Ovary (tissue), 9 donors: ENCODE data around the gene LRRC56. TPM values are rescaled to one million over a fixed set of nuclear protein-coding genes. Genes with fewer than 3 reads are reported as not detected.

ENCODE experiments used
- DNase-seq, 5 donors: peaks; one replicate each; pipeline ENCODE4 v3.0.0-alpha.2; 2019 to 2020
- H3K27ac ChIP-seq, 2 donors: fragments of 200-600 bp; one replicate each; pipeline versions ENCODE4 v1.5.1 to v1.8.0; 2019 to 2022
- H3K27me3 ChIP-seq: fragments of 200-600 bp; one replicate; pipeline ENCODE4 v1.8.0; 2022
- H3K36me3 ChIP-seq: fragments of 200-600 bp; sonication (generic); one replicate; pipeline ENCODE4 v1.5.1; 2019
- H3K4me1 ChIP-seq: one replicate; pipeline ENCODE4 v1.8.1; 2013; ENCODE audit warnings: mild to moderate bottlenecking, moderate library complexity; ENCODE audit not compliant: insufficient read depth
- H3K4me3 ChIP-seq: fragments of 200-600 bp; sonication (generic); one replicate; pipeline ENCODE4 v1.5.1; 2017
- H3K9me3 ChIP-seq, 2 donors: fragments of 200-600 bp in 1 of 2; sonication (generic) in 1 of 2; one replicate each; pipeline versions ENCODE4 v1.5.1 to v1.8.1; 2013 to 2019; ENCODE audit warnings: mild to moderate bottlenecking in 1 of 2, moderate library complexity in 1 of 2
- CTCF ChIP-seq, 3 donors: fragments of 450-650 bp in 2 of 3; fragments of 200-600 bp in 1 of 3; IDR thresholded peaks; one replicate each; pipeline versions ENCODE4 v1.5.1 to v1.8.0; 2016 to 2022; ENCODE audit warnings: antibody characterized with exemption in 3 of 3, mild to moderate bottlenecking in 1 of 3
- EP300 ChIP-seq: sonication (generic); formaldehyde crosslinking; IDR thresholded peaks from one replicate; pipeline ENCODE4 v1.6.1; 2017; ENCODE audit warnings: antibody characterized with exemption
- POLR2A ChIP-seq: fragments of 450-650 bp; IDR thresholded peaks from one replicate; pipeline ENCODE4 v1.6.1; 2017; ENCODE audit warnings: antibody characterized with exemption, mild to moderate bottlenecking, moderate library complexity
- WGBS, 3 donors: extraction: QIAGEN DNeasy Blood & Tissue Kit in 1 of 3; methylation state at CpG; one replicate each; pipeline versions ENCODE4 v1.1.5 to v1.1.7; 2013 to 2017; 5-methylcytosine and 5-hydroxymethylcytosine counted together
- intact Hi-C, 4 donors: fragments of 100-400 bp; cut with DNase I; formaldehyde crosslinking; loops; one replicate each; pipeline versions ENCODE4 v1.11.0 to v1.15.1; 2022 to 2023
- polyA plus RNA-seq, 2 donors: library from polyadenylated mRNA; stranded (reverse); fragments of 200-250 nt in 1 of 2; fragments of 350-450 nt in 1 of 2; fragmentation: Illumina TruSeq in 1 of 2; extraction: RNeasy Lipid Tissue Mini Kit (QIAGEN cat#74804) in 1 of 2; gene quantifications; one replicate each; pipeline ENCODE4 v1.2.3, GENCODE V29; 2013 to 2014
- total RNA-seq, 7 donors: library from RNA; depleted of rRNA in 2 of 7; stranded (reverse); fragments of >200 nt in 2 of 7; fragmentation: NEBNext Ultra II Directional in 3 of 7; extraction: Animal tissue kit (Norgen Biotek cat#: 25700) in 3 of 7; gene quantifications; one replicate each; pipeline versions ENCODE4 v1.1.0 to v1.2.4, GENCODE V29; 2016 to 2023
- donor health status: DM: no; HTN: no; CAD: no; lungs with moderate emphysema.
- donor health status: DM: no; HTN: no; CAD: no.
- donor health status: Bipolar disorder and iron deficiency.
- donor health status: DM: yes; HTN: yes; CAD: no.
- donor health status: DM: no; HTN: no; CAD: no.
- donor health status: DM: yes; HTN: yes; CAD: no.

The LRRC56 gene
- total and polyA plus RNA-seq, 9 donors, result 0.60 to 6.2 (median 2.0) TPM; not detected in 1

DNA sequence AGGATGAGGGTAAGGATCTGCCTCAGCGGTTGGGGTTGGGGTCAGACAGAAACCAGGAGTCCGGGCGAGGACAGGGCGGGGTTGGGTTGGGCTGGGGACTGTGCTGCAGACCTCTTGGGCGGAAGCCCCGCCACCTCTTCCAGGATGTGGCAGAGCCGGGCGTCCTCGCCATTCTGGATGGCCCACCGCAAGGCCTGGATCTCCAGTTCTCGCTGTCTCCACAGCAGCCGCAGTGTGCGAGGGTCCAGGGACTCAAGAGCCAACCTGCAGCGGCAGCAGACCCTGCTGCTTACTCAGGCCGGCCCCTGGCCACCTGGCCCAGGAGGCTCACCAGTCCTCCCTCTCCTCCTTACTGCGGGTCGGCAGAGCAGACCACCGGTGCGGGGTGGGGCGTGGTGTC lies 21.2 kb downstream of the LRRC56 start:
- TF ChIP-seq CTCF (IDR thresholded peaks at IDR 0.05) (no peak), POLR2A (no peak), EP300 (no peak)
- intact Hi-C loops, result loop anchor here in 1 of 4 donors (5.0 kb wide), 1 partner anchor 164 kb away; no protein-coding TSS in a partner anchor
- Histone ChIP-seq H3K36me3 (no peaks in the 10 kb centered on the region), H3K27me3 (peaks cover 3% of the 10 kb centered on the region), H3K9me3 (no peaks in the 10 kb centered on the region), H3K4me1 (peaks cover 9% of the 10 kb centered on the region), H3K27ac (no peak overlapping the region), H3K4me3 (no peak overlapping the region)
- WGBS, 3 donors, result 82 to 87% (median 84%) methylated on average over 16 to 20 of the region's 20 CpGs
- no peak for DNase-seq

DNA sequence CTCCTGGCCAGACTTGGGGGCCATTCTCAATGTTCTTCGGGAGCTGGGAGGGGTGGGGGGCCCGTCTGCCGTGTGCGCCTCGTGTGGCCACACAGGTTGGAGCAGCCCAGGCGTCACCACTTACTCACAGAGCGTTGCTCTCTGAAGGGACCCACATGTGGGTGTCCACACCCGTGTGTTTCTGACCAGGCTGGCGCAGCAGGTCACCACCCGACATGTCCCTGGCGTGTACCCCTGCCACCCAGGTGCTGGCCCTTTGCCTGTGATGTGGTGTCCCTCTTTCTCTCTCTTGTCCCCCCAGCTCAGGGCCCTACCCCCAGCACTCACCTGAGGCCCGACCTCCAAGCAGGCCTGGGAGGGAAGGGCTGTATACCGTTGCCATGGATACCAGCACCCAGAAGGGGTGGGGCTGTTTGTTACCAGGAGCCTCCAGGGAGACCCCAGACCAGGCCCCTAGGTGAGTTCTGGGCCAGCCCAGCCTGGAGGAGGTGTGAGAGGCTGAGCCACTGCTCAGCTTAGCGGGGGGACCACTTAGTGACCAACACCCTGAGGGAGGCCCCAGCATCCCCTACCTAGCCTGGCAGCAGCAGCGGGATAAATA lies 21.8 kb downstream of the LRRC56 start:
- peaks cover 9% of the 10 kb centered on the region for H3K4me1 ChIP-seq
- TF ChIP-seq EP300 (no peak), POLR2A (no peak), CTCF (IDR thresholded peaks at IDR 0.05) (no peak)
- H3K36me3 ChIP-seq, result no peaks in the 10 kb centered on the region
- no peaks in the 10 kb centered on the region for H3K27me3 ChIP-seq
- intact Hi-C loops, result loop anchor here in 1 of 4 donors (5.0 kb wide), 1 partner anchor 163 kb away; no protein-coding TSS in a partner anchor
- H3K27ac ChIP-seq, result no peak overlapping the region
- H3K4me3 ChIP-seq, result no peak overlapping the region
- H3K9me3 ChIP-seq, result no peaks in the 10 kb centered on the region
- no peak for DNase-seq
- 79 to 83% (median 80%) methylated on average over 15 of the region's 15 CpGs for WGBS, 3 donors

GRCh38 chr11:559712-560304 lies 22.5 kb downstream of the LRRC56 start:
- TF ChIP-seq EP300 (no peak), CTCF (IDR thresholded peaks at IDR 0.05) (no peak), POLR2A (no peak)
- Histone ChIP-seq H3K4me3 (peak overlapping the region; percentile 56), H3K36me3 (no peaks in the 10 kb centered on the region), H3K4me1 (peaks cover 9% of the 10 kb centered on the region), H3K27me3 (no peaks in the 10 kb centered on the region), H3K27ac (no peak overlapping the region), H3K9me3 (no peaks in the 10 kb centered on the region)
- WGBS, 3 donors, result 79 to 82% (median 80%) methylated on average over 18 of the region's 18 CpGs
- intact Hi-C loops, result loop anchor here in 1 of 4 donors (5.0 kb wide), 2 partner anchors 162 to 1267 kb away; no protein-coding TSS in a partner anchor
- no peak for DNase-seq

GRCh38 chr11:560305-561147 lies 23.2 kb downstream of the LRRC56 start, which contains the start of the genes LMNTD2 and RASSF7:
Gene LMNTD2, minus strand, starts transcription at chr11:560738. Its CDS starts 22 bp downstream, at chr11:560716.
Gene RASSF7, plus strand, starts transcription at chr11:560970. Its CDS starts 799 bp downstream, at chr11:561769.
- peak within 1 kb of the TSS; percentile 56 for H3K4me3 ChIP-seq
- H3K36me3 ChIP-seq, result no peaks in the 10 kb centered on the region
- DNase-seq, result peak; percentile 89 to 93 (median 92)
- H3K27me3 ChIP-seq, result no peaks in the 10 kb centered on the region
- no peak within 1 kb of the TSS for H3K27ac ChIP-seq
- H3K4me1 ChIP-seq, result peaks cover 7% of the 10 kb centered on the region
- TF ChIP-seq CTCF (IDR thresholded peaks at IDR 0.05) (no peak), POLR2A (no peak), EP300 (no peak)
- WGBS, 3 donors, result 1 to 3% (median 2%) methylated on average over 45 to 95 of the region's 95 CpGs
- H3K9me3 ChIP-seq, result no peaks in the 10 kb centered on the region
- intact Hi-C loops, result loop anchor here in 1 of 4 donors (5.0 kb wide), 1 partner anchor 1267 kb away; no protein-coding TSS in a partner anchor
